Common myeloid progenitor, CD34-positive (primary cell): Measurements from ENCODE around the gene SCNN1B.
"Not testable (repeated sequence)": the region's sequence is repeated elsewhere in the genome, so short reads cannot be mapped to it uniquely, and the experiment has no call there.

Experiments used
- CTCF ChIA-PET: fragments of 350-600 bp; sonication (Branson Sonifier 250); formaldehyde crosslinking; loops from one replicate; lab custom pipeline; 2021; ENCODE audit warnings: antibody characterized with exemption; lab: Charles Lee
- POLR2A ChIA-PET: fragments of 350-600 bp; sonication (Branson Sonifier 250); formaldehyde crosslinking; loops from one replicate; lab custom pipeline; 2021; ENCODE audit warnings: antibody characterized with exemption; lab: Charles Lee
- DNase-seq, 3 donors: peaks; one replicate each; pipeline versions ENCODE4 v3.0.0 to v3.0.0-alpha.2; 2013
- H3K27ac ChIP-seq, 2 experiments: 1 replicate in 1 of 2; 2 replicates in 1 of 2; pipeline ENCODE4 v1.7.0; 2013; ENCODE audit warnings: inconsistent platforms in 2 of 2, low read length in 2 of 2, mild to moderate bottlenecking in 2 of 2, low read depth in 1 of 2, moderate library complexity in 1 of 2; ENCODE audit not compliant: severe bottlenecking in 2 of 2, insufficient read depth in 1 of 2, poor library complexity in 1 of 2
- H3K27me3 ChIP-seq, 5 experiments: replicated peaks in 2 of 5; 1 replicate in 3 of 5; 2 replicates in 2 of 5; pipeline versions ENCODE4 v1.6.1 to v1.7.0; 2013; ENCODE audit warnings: low read length in 4 of 5, mild to moderate bottlenecking in 2 of 5, moderate library complexity in 2 of 5, inconsistent platforms in 1 of 5; ENCODE audit not compliant: insufficient read depth in 5 of 5, control insufficient read depth in 4 of 5
- H3K36me3 ChIP-seq, 4 experiments: 1 replicate in 2 of 4; 2 replicates in 2 of 4; pipeline versions ENCODE4 v1.6.1 to v1.7.0; 2013; ENCODE audit warnings: low read length in 3 of 4, control low read depth in 1 of 4, mild to moderate bottlenecking in 1 of 4; ENCODE audit not compliant: control insufficient read depth in 4 of 4, insufficient read depth in 4 of 4
- H3K4me1 ChIP-seq, 4 experiments: 1 replicate in 3 of 4; 2 replicates in 1 of 4; pipeline versions ENCODE4 v1.6.1 to v1.7.1; 2013; ENCODE audit warnings: low read length in 3 of 4, mild to moderate bottlenecking in 3 of 4, control low read depth in 1 of 4, inconsistent platforms in 1 of 4, moderate library complexity in 1 of 4; ENCODE audit not compliant: control insufficient read depth in 4 of 4, insufficient read depth in 4 of 4; ENCODE audit errors: control extremely low read depth in 1 of 4
- H3K4me3 ChIP-seq, 7 experiments: 1 replicate in 4 of 7; 2 replicates in 3 of 7; pipeline versions ENCODE4 v1.5.1 to v1.7.0; 2013; ENCODE audit warnings: mild to moderate bottlenecking in 7 of 7, low read length in 6 of 7, moderate library complexity in 6 of 7, inconsistent platforms in 2 of 7, low read depth in 2 of 7, control low read depth in 1 of 7; ENCODE audit not compliant: insufficient read depth in 4 of 7, control insufficient read depth in 1 of 7; ENCODE audit errors: extremely low read depth in 1 of 7
- H3K9me3 ChIP-seq, 5 experiments: 1 replicate in 4 of 5; 2 replicates in 1 of 5; pipeline versions ENCODE4 v1.6.1 to v1.7.1; 2013; ENCODE audit warnings: low read length in 4 of 5, mild to moderate bottlenecking in 2 of 5, inconsistent platforms in 1 of 5, low read depth in 1 of 5, moderate library complexity in 1 of 5; ENCODE audit not compliant: control insufficient read depth in 4 of 5, insufficient read depth in 2 of 5; ENCODE audit errors: control extremely low read depth in 1 of 5
- WGBS: methylation state at CpG from one replicate; pipeline ENCODE4 v1.1.5; 2013; ENCODE audit not compliant: insufficient coverage; 5-methylcytosine and 5-hydroxymethylcytosine counted together

SCNN1B gene

DNA sequence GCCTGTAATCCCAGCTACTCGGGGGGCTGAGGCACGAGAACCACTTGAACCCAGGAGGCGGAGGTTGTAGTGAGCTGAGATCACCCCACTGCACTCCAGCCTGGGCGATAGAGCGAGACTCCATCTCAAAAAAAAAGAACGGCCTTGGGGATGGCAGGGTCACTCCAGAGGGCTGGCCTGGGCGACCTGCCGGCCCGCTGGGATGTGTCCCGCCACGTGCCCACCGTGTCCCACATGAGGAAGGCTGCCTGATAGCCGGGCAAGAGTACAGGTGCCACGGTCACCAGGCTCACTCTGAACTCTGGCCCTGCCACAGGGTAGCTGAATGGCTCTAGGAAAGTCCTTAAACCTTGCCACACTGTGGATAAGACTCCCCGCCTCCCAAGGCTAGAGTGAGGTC lies 83.3 kb downstream of the SCNN1B start:
- H3K27ac ChIP-seq = no peak overlapping the region
- ChIA-PET POLR2A (no interaction called here), CTCF (no interaction called here)
- H3K4me1 ChIP-seq = no peaks in the 10 kb centered on the region
- DNase-seq = no peak
- peaks cover 0 to 15% (median 6%) of the 10 kb centered on the region in 4 experiments for H3K36me3 ChIP-seq
- no peaks in the 10 kb centered on the region for H3K27me3 ChIP-seq
- H3K9me3 ChIP-seq = no peaks in the 10 kb centered on the region
- H3K4me3 ChIP-seq = no peak overlapping the region
- WGBS = 98% methylated on average over 14 of the region's 15 CpGs

DNA sequence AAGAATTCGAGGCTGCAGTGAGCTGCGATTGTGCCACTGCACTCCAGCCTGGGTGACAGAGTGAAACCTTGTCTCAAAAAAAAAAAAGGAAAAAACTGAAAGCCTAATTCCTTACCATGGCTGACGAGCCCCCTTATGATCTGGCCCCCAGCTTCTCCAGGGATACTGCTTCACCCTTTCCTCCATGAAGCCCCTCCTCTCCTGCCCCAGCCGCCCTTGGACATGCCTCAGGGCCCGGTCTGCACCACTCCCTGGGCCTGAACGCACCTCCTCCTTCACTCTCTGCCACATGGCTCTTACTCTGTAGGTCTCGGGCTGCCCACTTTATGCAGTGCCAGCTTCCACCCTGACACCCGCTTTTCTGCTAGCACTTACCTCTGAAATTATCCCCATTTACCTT lies 85.6 kb downstream of the SCNN1B start:
- CTCF ChIA-PET = no interaction called here
- 94% methylated on average over 8 of the region's 8 CpGs for WGBS
- POLR2A ChIA-PET = no interaction called here
- Histone ChIP-seq H3K4me1 (no peaks in the 10 kb centered on the region), H3K27me3 (no peaks in the 10 kb centered on the region), H3K36me3 (peaks cover 4 to 36% (median 23%) of the 10 kb centered on the region in 4 experiments), H3K4me3 (no peak overlapping the region), H3K9me3 (no peaks in the 10 kb centered on the region), H3K27ac (no peak overlapping the region)
- no peak for DNase-seq

DNA sequence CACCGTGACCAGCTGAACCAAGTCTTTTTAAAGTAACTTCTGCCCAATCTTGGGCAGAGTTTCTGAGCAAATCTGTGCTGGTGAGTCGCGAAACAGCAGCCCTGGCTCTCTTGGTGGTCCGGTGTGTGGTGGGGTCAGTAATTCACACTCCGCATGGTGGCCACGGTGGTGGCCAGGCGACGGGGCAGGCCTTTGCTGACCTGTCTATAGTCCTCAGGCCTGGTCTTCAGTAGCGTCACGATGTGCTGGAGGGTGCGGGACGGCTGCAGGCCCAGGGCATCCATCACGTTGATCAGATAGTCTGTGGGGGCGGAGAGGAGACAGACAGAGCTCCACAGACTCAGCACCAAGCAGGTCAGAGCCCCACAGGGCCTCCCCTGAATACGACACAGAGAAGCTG lies 86.7 kb downstream of the SCNN1B start:
- Histone ChIP-seq H3K36me3 (peaks cover 9 to 42% (median 29%) of the 10 kb centered on the region in 4 experiments), H3K4me3 (no peak overlapping the region), H3K27ac (no peak overlapping the region), H3K9me3 (no peaks in the 10 kb centered on the region), H3K4me1 (no peaks in the 10 kb centered on the region), H3K27me3 (no peaks in the 10 kb centered on the region)
- DNase-seq = no peak
- ChIA-PET CTCF (no interaction called here), POLR2A (no interaction called here)
- 98% methylated on average over 15 of the region's 15 CpGs for WGBS

DNA sequence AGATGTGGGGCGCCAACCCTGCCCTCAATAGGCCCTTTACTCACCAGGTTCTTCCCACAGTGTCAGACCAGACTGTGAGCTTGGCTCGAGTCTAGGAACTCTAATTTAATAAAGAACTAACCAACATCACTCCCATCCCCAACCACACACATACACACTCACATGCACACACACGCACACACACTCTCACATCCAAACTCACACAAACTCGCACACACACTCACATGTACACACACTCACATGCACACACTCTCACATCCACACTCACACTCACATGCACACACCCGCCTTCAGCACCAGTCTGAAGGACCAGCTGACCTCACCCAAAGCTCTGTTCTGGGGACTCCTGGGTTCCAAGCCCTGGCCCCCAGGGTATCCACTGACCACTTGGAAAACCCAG lies 87.1 kb downstream of the SCNN1B start:
- DNase-seq = no peak
- Histone ChIP-seq H3K27me3 (no peaks in the 10 kb centered on the region), H3K4me1 (no peaks in the 10 kb centered on the region), H3K4me3 (no peak overlapping the region), H3K27ac (no peak overlapping the region), H3K9me3 (no peaks in the 10 kb centered on the region), H3K36me3 (peaks cover 9 to 45% (median 29%) of the 10 kb centered on the region in 4 experiments)
- ChIA-PET POLR2A (no interaction called here), CTCF (no interaction called here)
- WGBS = 100% methylated on average over 4 of the region's 5 CpGs

DNA sequence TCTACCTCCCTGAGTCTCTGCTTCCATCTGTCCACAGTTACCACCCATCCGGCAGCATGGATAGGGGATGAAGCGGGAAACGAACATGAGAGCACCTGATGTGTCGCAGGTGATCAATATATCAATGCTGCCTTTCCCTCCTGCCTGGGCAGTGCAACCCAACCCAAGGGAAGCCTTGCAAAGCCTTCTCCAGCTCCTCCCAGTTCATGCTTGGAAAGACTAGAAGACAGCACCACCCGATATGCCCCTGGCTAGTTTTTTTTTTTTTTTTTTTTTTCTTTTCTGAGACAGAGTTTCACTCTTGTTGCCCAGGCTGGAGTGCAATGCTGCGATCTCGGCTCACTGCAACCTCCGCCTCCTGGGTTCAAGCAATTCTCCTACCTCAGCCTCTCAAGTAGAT lies 87.8 kb downstream of the SCNN1B start:
- H3K27ac ChIP-seq, POLR2A ChIA-PET, DNase-seq, CTCF ChIA-PET, H3K4me1 ChIP-seq, H3K27me3 ChIP-seq, H3K9me3 ChIP-seq, H3K4me3 ChIP-seq: not testable (repeated sequence)
- WGBS = 96% methylated on average over 8 of the region's 8 CpGs
- peaks cover 9 to 45% (median 29%) of the 10 kb centered on the region in 4 experiments for H3K36me3 ChIP-seq

DNA sequence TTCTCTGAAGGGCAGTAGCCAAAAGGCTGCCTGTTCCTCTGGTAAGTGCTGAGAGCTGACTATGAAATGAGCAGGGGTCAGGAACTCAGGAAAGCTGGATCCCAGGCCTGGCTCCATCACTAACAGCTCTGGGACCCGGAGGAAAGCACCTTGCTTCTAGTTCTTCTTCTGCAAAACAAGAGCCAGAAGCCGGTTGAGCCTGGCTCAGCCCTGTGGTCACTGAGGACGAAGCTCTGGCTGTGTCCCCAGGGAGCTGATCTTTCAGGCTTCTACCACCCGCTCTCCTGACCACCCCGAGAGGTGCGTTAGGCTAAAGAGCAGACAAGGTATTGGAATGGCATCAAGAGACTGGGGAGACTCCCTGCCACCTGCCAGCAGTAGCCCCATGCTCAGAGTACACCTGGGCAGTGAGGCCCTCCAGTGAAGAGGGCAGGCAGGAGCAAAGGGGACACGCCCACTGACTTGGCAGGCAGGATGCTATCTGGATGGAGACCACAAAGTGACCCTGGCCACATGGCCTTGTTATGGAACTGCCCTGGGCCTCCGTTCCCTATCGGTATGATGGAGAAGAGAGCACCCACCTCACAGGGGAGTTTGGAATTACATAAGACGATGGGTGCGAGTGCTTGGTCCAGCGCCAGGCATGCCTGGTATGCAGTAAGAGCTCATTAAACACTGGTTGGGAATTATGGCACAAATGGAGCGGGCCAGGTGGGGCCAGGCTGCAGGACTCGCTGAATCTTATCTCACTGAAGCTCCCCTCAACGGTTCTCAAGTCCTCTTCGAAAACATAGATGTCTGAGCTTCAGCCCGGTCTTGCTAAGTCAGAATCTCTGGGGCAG lies 89.5 kb downstream of the SCNN1B start:
- H3K27ac ChIP-seq = no peak overlapping the region
- H3K27me3 ChIP-seq = no peaks in the 10 kb centered on the region
- no peak overlapping the region for H3K4me3 ChIP-seq
- peaks cover 9 to 51% (median 34%) of the 10 kb centered on the region in 4 experiments for H3K36me3 ChIP-seq
- ChIA-PET POLR2A (no interaction called here), CTCF (no interaction called here)
- DNase-seq = no peak
- no peaks in the 10 kb centered on the region for H3K4me1 ChIP-seq
- no peaks in the 10 kb centered on the region for H3K9me3 ChIP-seq
- whole genome bisulfite sequencing = 97% methylated on average over 17 of the region's 17 CpGs

DNA sequence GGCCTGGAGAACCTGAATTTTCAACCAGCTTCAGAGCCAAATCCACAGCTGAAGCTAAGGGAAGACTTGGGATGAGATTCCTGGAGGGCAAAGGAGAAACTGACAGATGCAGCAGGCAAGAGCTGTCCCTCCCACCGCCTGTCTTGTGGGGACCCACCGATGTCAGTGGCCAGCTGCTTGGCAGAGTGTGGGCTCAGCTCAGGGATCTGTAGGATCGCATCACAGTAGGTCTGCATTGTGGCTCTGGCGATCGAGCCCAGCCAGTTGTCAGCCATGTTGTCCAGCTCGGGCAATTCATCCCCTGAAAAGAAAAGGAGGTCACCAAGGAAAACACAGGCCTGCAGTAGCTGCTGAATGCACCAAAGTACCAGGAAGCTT lies 90.1 kb downstream of the SCNN1B start:
- peaks cover 9 to 58% (median 36%) of the 10 kb centered on the region in 4 experiments for H3K36me3 ChIP-seq
- H3K27me3 ChIP-seq = no peaks in the 10 kb centered on the region
- H3K9me3 ChIP-seq = no peaks in the 10 kb centered on the region
- no peak overlapping the region for H3K27ac ChIP-seq
- H3K4me3 ChIP-seq = no peak overlapping the region
- 100% methylated on average over 6 of the region's 6 CpGs for WGBS
- POLR2A ChIA-PET = no interaction called here
- CTCF ChIA-PET = no interaction called here
- DNase-seq = no peak
- H3K4me1 ChIP-seq = no peaks in the 10 kb centered on the region
